GM12892 (cell line): ENCODE measurements around the gene SH3BGRL2.

Experiments used
- POLR2AphosphoS5 ChIP-seq: IDR thresholded peaks from 2 replicates; pipeline ENCODE4 v1.6.1; 2011; ENCODE audit warnings: low read depth, low read length, control low read depth
- TAF1 ChIP-seq: IDR thresholded peaks from 2 replicates; pipeline ENCODE4 v1.6.1; 2011; ENCODE audit warnings: low read depth, mild to moderate bottlenecking, control low read depth, low read length, borderline replicate concordance

DNA sequence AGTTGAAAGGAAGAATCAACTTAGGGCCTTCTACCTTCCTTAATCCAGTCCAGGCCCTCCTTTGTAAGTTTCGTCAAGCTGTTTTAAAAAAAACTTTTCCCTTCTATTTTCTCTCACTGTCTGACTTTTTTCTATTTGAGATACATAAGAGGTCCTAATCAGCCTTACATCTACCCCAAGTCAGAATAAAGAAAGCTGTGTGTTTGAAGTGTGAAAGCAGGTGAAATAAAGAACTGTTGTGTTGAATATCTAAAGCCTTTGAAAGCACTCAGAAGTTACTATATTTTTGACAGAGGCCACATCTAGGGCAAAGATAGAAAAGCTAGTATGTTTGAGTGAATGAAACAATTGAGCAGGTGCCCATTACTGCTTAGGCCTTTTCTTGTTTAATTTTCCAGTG lies 35.5 kb downstream of the SH3BGRL2 start:
- TF ChIP-seq POLR2AphosphoS5 (no peak), TAF1 (no peak)
